Astrocyte (in vitro differentiated cells and primary cell): ENCODE data around the gene ACER1.

Source experiments
- CTCF ChIP-seq: IDR thresholded peaks from 2 replicates; pipeline ENCODE4 v1.5.1; 2011; ENCODE audit warnings: low read depth, mild to moderate bottlenecking, inconsistent platforms, low read length, moderate library complexity; ENCODE audit not compliant: insufficient read depth
- EZH2 ChIP-seq: IDR thresholded peaks from 2 replicates; pipeline ENCODE4 v1.6.1; 2012; ENCODE audit warnings: mild to moderate bottlenecking, low read length, inconsistent platforms; ENCODE audit not compliant: insufficient read depth

GRCh38 chr19:6260376-6260775 is 73.0 kb downstream of the ACER1 start:
- TF ChIP-seq CTCF (no peak), EZH2 (no peak)
